ENCODE measurements around the gene LEMD1.

Gene LEMD1

GRCh38 chr1:205396967-205397616 lies 24.8 kb downstream of the LEMD1 start:
- peak; percentile 96 for TF ChIP-seq CTCF (conservative IDR thresholded peaks at IDR 0.05; ENCODE audit: low read depth, low read length)
- H3K36me3 ChIP-seq (ENCODE audit: insufficient read depth) = no peaks in the 10 kb centered on the region
- H3K9ac ChIP-seq = no peak overlapping the region
- no peak overlapping the region for H3K4me3 ChIP-seq (IDR thresholded peaks at IDR 0.05; ENCODE audit: insufficient read depth, low read depth, low read length)
- no peaks in the 10 kb centered on the region for H4K20me1 ChIP-seq (ENCODE audit: insufficient read depth)
- no peak overlapping the region for H3K4me2 ChIP-seq
- H3K27ac ChIP-seq = no peak overlapping the region
- no peaks in the 10 kb centered on the region for H3K79me2 ChIP-seq (ENCODE audit: insufficient read depth, low read depth)
- no peaks in the 10 kb centered on the region for H3K4me1 ChIP-seq (ENCODE audit: low read depth, poor library complexity, severe bottlenecking)
- H3K27me3 ChIP-seq (ENCODE audit: insufficient read depth, low read depth) = no peaks in the 10 kb centered on the region
- H2AFZ ChIP-seq (ENCODE audit: low read depth) = no peak overlapping the region

GRCh38 chr1:205395616-205396015 lies 26.2 kb downstream of the LEMD1 start:
- Histone ChIP-seq H3K4me1 (ENCODE audit: low read depth, poor library complexity, severe bottlenecking) (no peaks in the 10 kb centered on the region), H4K20me1 (ENCODE audit: insufficient read depth) (no peaks in the 10 kb centered on the region), H2AFZ (ENCODE audit: low read depth) (no peak overlapping the region), H3K4me2 (no peak overlapping the region), H3K4me3 (IDR thresholded peaks at IDR 0.05; ENCODE audit: insufficient read depth, low read depth, low read length) (no peak overlapping the region), H3K79me2 (ENCODE audit: insufficient read depth, low read depth) (no peaks in the 10 kb centered on the region), H3K36me3 (ENCODE audit: insufficient read depth) (no peaks in the 10 kb centered on the region), H3K27ac (no peak overlapping the region), H3K27me3 (ENCODE audit: insufficient read depth, low read depth) (no peaks in the 10 kb centered on the region), H3K9ac (no peak overlapping the region)
- TF ChIP-seq CTCF (conservative IDR thresholded peaks at IDR 0.05; ENCODE audit: low read depth, low read length) = no peak

GRCh38 chr1:205392650-205393049 lies 29.2 kb downstream of the LEMD1 start:
- Histone ChIP-seq H3K9ac (no peak overlapping the region), H3K27ac (no peak overlapping the region), H3K4me1 (ENCODE audit: low read depth, poor library complexity, severe bottlenecking) (no peaks in the 10 kb centered on the region), H3K36me3 (ENCODE audit: insufficient read depth) (no peaks in the 10 kb centered on the region), H2AFZ (ENCODE audit: low read depth) (no peak overlapping the region), H3K4me2 (no peak overlapping the region), H4K20me1 (ENCODE audit: insufficient read depth) (no peaks in the 10 kb centered on the region), H3K4me3 (IDR thresholded peaks at IDR 0.05; ENCODE audit: insufficient read depth, low read depth, low read length) (no peak overlapping the region), H3K79me2 (ENCODE audit: insufficient read depth, low read depth) (no peaks in the 10 kb centered on the region), H3K27me3 (ENCODE audit: insufficient read depth, low read depth) (no peaks in the 10 kb centered on the region)
- no peak for TF ChIP-seq CTCF (conservative IDR thresholded peaks at IDR 0.05; ENCODE audit: low read depth, low read length)

DNA sequence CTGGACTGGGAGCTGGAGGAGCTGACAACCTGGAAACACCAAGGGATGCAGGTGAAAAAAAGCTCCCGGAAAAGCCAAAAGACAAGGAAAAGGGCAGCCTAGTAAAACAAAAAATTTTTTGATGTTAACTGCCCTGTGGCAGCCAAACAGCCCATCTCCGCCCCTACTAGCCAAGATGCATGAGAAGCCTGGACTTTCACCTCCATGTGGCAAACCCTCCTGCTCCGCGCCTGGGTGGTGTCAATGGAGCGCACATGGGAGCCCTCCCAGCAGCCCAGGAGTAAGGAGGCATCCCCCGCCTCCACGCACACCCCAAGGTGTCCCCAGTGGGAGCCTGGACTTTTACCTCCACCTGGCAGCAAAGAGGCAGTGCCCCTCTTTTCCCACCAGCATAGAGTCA lies 30.5 kb downstream of the LEMD1 start:
- TF ChIP-seq CTCF (conservative IDR thresholded peaks at IDR 0.05; ENCODE audit: low read depth, low read length) = no peak
- Histone ChIP-seq H3K4me2 (no peak overlapping the region), H3K36me3 (ENCODE audit: insufficient read depth) (no peaks in the 10 kb centered on the region), H3K79me2 (ENCODE audit: insufficient read depth, low read depth) (no peaks in the 10 kb centered on the region), H4K20me1 (ENCODE audit: insufficient read depth) (no peaks in the 10 kb centered on the region), H3K27ac (no peak overlapping the region), H3K4me1 (ENCODE audit: low read depth, poor library complexity, severe bottlenecking) (no peaks in the 10 kb centered on the region), H2AFZ (ENCODE audit: low read depth) (no peak overlapping the region), H3K4me3 (IDR thresholded peaks at IDR 0.05; ENCODE audit: insufficient read depth, low read depth, low read length) (no peak overlapping the region), H3K9ac (no peak overlapping the region), H3K27me3 (ENCODE audit: insufficient read depth, low read depth) (no peaks in the 10 kb centered on the region)

Data from KMS-11 (cell line).